Stimulated activated CD8-positive, alpha-beta memory T cell treated with anti-CD3 and anti-CD28 coated beads, Interleukin-4, amount 100 ng/mL, for 48 hours (primary cell): ENCODE measurements around the gene DUOX2.
"Not testable (repeated sequence)": the region's sequence is repeated elsewhere in the genome, so short reads cannot be mapped to it uniquely, and the experiment has no call there.

Experiments used
- DNase-seq: peaks from one replicate; pipeline ENCODE4 v3.0.0-alpha.2; 2020

Gene DUOX2

GRCh38 chr15:45118131-45118588 is 4.2 kb upstream of the DUOX2 start:
- DNase-seq, result peak; percentile 89

- DNase-seq, result no peak
Observed at GRCh38 chr15:45117308-45118130, 3.5 kb upstream of the DUOX2 start.

- peak; percentile 38 for DNase-seq
Observed at GRCh38 chr15:45116482-45117307, 2.7 kb upstream of the DUOX2 start.

GRCh38 chr15:45116006-45116481 is 2.1 kb upstream of the DUOX2 start:
- DNase-seq, result no peak

- DNase-seq, result no peak
Observed at GRCh38 chr15:45115312-45115820, 1.4 kb upstream of the DUOX2 start.

- no peak for DNase-seq
Observed at GRCh38 chr15:45114751-45115085, 746 bp upstream of the DUOX2 start.

- DNase-seq, result no peak
Observed at GRCh38 chr15:45113380-45113990, 487 bp downstream of the DUOX2 start.

- no peak for DNase-seq
Observed at GRCh38 chr15:45112591-45113379, 1.2 kb downstream of the DUOX2 start.

- DNase-seq, result no peak
Observed at GRCh38 chr15:45112143-45112590, 1.8 kb downstream of the DUOX2 start.

- no peak for DNase-seq
Observed at GRCh38 chr15:45111390-45112142, 2.4 kb downstream of the DUOX2 start.

- no peak for DNase-seq
Observed at GRCh38 chr15:45110256-45110820, 3.6 kb downstream of the DUOX2 start.

GRCh38 chr15:45107941-45108630 is 5.9 kb downstream of the DUOX2 start:
- no peak for DNase-seq

GRCh38 chr15:45106002-45106790 is 7.8 kb downstream of the DUOX2 start:
- no peak for DNase-seq

GRCh38 chr15:45105586-45105985 is 8.4 kb downstream of the DUOX2 start:
- DNase-seq, result no peak

GRCh38 chr15:45104170-45104569 is 9.8 kb downstream of the DUOX2 start:
- DNase-seq, result not testable (repeated sequence)

GRCh38 chr15:45102226-45102625 is 11.7 kb downstream of the DUOX2 start:
- no peak for DNase-seq

- DNase-seq, result no peak
Observed at GRCh38 chr15:45101749-45102148, 12.2 kb downstream of the DUOX2 start.

- no peak for DNase-seq
Observed at GRCh38 chr15:45100884-45101625, 12.9 kb downstream of the DUOX2 start.
